Measurements from ENCODE around the gene ADAMTS16.

ADAMTS16 gene

DNA sequence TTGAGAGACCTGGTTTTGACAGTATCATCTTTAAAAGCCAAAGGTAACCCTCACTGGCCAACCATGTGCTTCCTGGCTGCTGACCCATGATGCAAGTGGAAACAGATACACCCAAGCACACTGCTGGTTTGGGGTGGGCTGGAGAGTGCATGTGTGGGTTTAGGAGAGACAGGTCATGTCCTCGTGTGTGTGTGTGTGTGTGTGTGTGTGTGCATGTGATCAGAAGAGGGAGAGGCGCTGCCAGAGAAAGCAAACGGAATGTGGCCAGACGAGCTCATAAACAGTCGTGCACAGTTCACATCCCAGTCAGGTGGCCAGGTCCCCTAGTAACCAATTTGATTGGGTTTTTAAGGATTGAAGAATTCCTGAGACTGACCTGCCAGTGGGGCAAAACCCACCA, 169.5 kb downstream of the ADAMTS16 start:
- Histone ChIP-seq H2AFZ (ENCODE audit: low read length) (no peak overlapping the region), H3K27me3 (ENCODE audit: control insufficient read depth in 3 of 3, insufficient read depth in 3 of 3, low read depth in 1 of 3, low read length in 3 of 3) (no peaks in the 10 kb centered on the region), H3K79me1 (ENCODE audit: low read depth, low read length) (no peaks in the 10 kb centered on the region), H2BK15ac (ENCODE audit: low read length) (peak overlapping the region; percentile 59), H2BK12ac (ENCODE audit: low read length) (peak overlapping the region; percentile 33), H3K9me3 (replicated peaks in 1 of 2; ENCODE audit: control insufficient read depth in 2 of 2, insufficient read depth in 1 of 2, low read depth in 1 of 2, low read length in 2 of 2) (no peaks in the 10 kb centered on the region), H2BK120ac (ENCODE audit: low read depth, low read length) (no peak overlapping the region), H3K18ac (ENCODE audit: low read length) (no peak overlapping the region), H3K27ac (replicated peaks; ENCODE audit: low read length) (no peak overlapping the region), H2AK5ac (ENCODE audit: low read depth, low read length) (peak overlapping the region; percentile 42), H3K4ac (ENCODE audit: low read length) (no peak overlapping the region), H4K8ac (ENCODE audit: low read depth, low read length) (no peak overlapping the region), H3K14ac (ENCODE audit: low read length) (no peak overlapping the region), H3K23ac (ENCODE audit: low read depth, low read length, poor library complexity) (no peak overlapping the region), H3K4me3 (ENCODE audit: low read length in 2 of 2) (no peak overlapping the region), H3K9ac (ENCODE audit: low read depth, low read length, poor library complexity) (peak overlapping the region; percentile 64), H2BK5ac (ENCODE audit: low read length) (no peak overlapping the region), H3K4me2 (ENCODE audit: insufficient read depth, low read length, poor library complexity, severe bottlenecking) (no peak overlapping the region), H4K91ac (ENCODE audit: low read depth, low read length, poor library complexity) (no peak overlapping the region), H3K36me3 (replicated peaks in 1 of 2; ENCODE audit: control insufficient read depth in 2 of 2, insufficient read depth in 2 of 2, low read length in 2 of 2) (no peaks in the 10 kb centered on the region), H3K4me1 (ENCODE audit: control insufficient read depth in 2 of 2, insufficient read depth in 1 of 2, low read depth in 1 of 2, low read length in 2 of 2) (peaks cover 0 to 11% of the 10 kb centered on the region in 2 donors)
- no peak for DNase-seq (ENCODE audit: low spot score)
- no CpG with 5 or more reads among the region's 5 CpGs for WGBS, 2 donors (ENCODE audit: extremely low coverage in 2 of 2, insufficient read length in 2 of 2, insufficient replicate concordance in 1 of 2)

DNA sequence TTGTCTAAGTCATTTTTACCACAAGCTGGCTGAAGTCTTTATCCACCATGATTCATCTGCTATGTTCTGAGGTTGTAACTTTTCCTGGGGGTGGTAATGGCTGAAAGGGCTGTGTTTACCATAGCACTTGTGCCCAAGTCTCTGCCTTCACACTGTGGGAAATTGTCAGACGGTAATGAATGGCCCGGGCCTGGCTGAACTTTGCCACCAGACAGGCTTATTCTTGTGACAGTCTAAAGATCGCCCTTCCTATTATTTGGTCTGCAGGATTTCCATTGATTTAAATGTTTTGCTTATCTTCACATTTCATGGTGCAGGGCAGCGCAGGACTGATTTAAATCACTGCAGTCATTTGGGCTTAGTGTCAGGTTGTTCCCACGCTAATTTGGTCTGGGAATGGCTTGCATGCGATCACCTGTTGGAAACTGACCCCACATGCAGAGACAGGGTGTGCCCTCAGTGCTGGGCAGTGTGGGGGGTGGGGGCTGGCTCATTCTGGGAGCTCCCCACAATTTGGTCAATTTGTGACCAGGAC, 173.0 kb downstream of the ADAMTS16 start:
- H3K79me1 ChIP-seq (ENCODE audit: low read depth, low read length) = no peaks in the 10 kb centered on the region
- no peak overlapping the region for H3K27ac ChIP-seq (replicated peaks; ENCODE audit: low read length)
- H3K27me3 ChIP-seq (ENCODE audit: control insufficient read depth in 3 of 3, insufficient read depth in 3 of 3, low read depth in 1 of 3, low read length in 3 of 3) = no peaks in the 10 kb centered on the region
- H3K4me2 ChIP-seq (ENCODE audit: insufficient read depth, low read length, poor library complexity, severe bottlenecking) = no peak overlapping the region
- no peaks in the 10 kb centered on the region for H3K9me3 ChIP-seq (replicated peaks in 1 of 2; ENCODE audit: control insufficient read depth in 2 of 2, insufficient read depth in 1 of 2, low read depth in 1 of 2, low read length in 2 of 2)
- H3K4ac ChIP-seq (ENCODE audit: low read length) = no peak overlapping the region
- H2BK120ac ChIP-seq (ENCODE audit: low read depth, low read length) = no peak overlapping the region
- H2AK5ac ChIP-seq (ENCODE audit: low read depth, low read length) = no peak overlapping the region
- H3K14ac ChIP-seq (ENCODE audit: low read length) = no peak overlapping the region
- H3K36me3 ChIP-seq (replicated peaks in 1 of 2; ENCODE audit: control insufficient read depth in 2 of 2, insufficient read depth in 2 of 2, low read length in 2 of 2) = no peaks in the 10 kb centered on the region
- H2BK15ac ChIP-seq (ENCODE audit: low read length) = no peak overlapping the region
- no peak overlapping the region for H3K18ac ChIP-seq (ENCODE audit: low read length)
- DNase-seq (ENCODE audit: low spot score) = no peak
- no peak overlapping the region for H2AFZ ChIP-seq (ENCODE audit: low read length)
- no peak overlapping the region for H3K4me3 ChIP-seq (ENCODE audit: low read length in 2 of 2)
- peaks cover 0 to 8% of the 10 kb centered on the region in 2 donors for H3K4me1 ChIP-seq (ENCODE audit: control insufficient read depth in 2 of 2, insufficient read depth in 1 of 2, low read depth in 1 of 2, low read length in 2 of 2)
- H3K23ac ChIP-seq (ENCODE audit: low read depth, low read length, poor library complexity) = no peak overlapping the region
- H2BK12ac ChIP-seq (ENCODE audit: low read length) = no peak overlapping the region
- H4K8ac ChIP-seq (ENCODE audit: low read depth, low read length) = no peak overlapping the region
- no peak overlapping the region for H2BK5ac ChIP-seq (ENCODE audit: low read length)
- no peak overlapping the region for H3K9ac ChIP-seq (ENCODE audit: low read depth, low read length, poor library complexity)
- H4K91ac ChIP-seq (ENCODE audit: low read depth, low read length, poor library complexity) = no peak overlapping the region
- WGBS, 2 donors (ENCODE audit: extremely low coverage in 2 of 2, insufficient read length in 2 of 2, insufficient replicate concordance in 1 of 2) = no CpG with 5 or more reads among the region's 6 CpGs

DNA sequence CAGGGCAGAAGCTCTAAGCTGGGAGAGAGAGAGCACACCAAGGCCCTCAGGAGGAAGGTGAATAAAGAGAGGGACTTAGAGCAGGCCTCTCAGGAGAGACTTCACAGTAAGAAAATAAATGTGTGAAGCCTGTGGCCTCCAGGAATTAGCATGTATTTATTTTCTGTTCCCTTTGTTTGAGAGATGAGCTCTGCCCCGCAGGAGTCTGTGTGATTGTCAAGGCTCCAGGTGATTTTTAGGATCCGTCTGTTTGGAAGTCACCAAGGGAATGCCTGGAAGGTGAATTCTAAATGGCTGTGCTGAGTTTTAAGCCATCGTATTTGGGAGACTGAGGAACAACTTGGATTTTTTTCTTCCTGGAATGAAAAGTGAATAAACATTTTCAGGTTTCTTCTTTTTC, 174.0 kb downstream of the ADAMTS16 start:
- H2BK120ac ChIP-seq (ENCODE audit: low read depth, low read length) = no peak overlapping the region
- H3K27me3 ChIP-seq (ENCODE audit: control insufficient read depth in 3 of 3, insufficient read depth in 3 of 3, low read depth in 1 of 3, low read length in 3 of 3) = no peaks in the 10 kb centered on the region
- no peak overlapping the region for H3K14ac ChIP-seq (ENCODE audit: low read length)
- no peak overlapping the region for H3K18ac ChIP-seq (ENCODE audit: low read length)
- H2BK5ac ChIP-seq (ENCODE audit: low read length) = no peak overlapping the region
- no peaks in the 10 kb centered on the region for H3K79me1 ChIP-seq (ENCODE audit: low read depth, low read length)
- no peak overlapping the region for H4K91ac ChIP-seq (ENCODE audit: low read depth, low read length, poor library complexity)
- WGBS, 2 donors (ENCODE audit: extremely low coverage in 2 of 2, insufficient read length in 2 of 2, insufficient replicate concordance in 1 of 2) = no CpG with 5 or more reads among the region's 3 CpGs
- H3K23ac ChIP-seq (ENCODE audit: low read depth, low read length, poor library complexity) = no peak overlapping the region
- H2AFZ ChIP-seq (ENCODE audit: low read length) = no peak overlapping the region
- no peak overlapping the region for H3K4ac ChIP-seq (ENCODE audit: low read length)
- peaks cover 0 to 8% of the 10 kb centered on the region in 2 donors for H3K4me1 ChIP-seq (ENCODE audit: control insufficient read depth in 2 of 2, insufficient read depth in 1 of 2, low read depth in 1 of 2, low read length in 2 of 2)
- no peak overlapping the region for H2BK15ac ChIP-seq (ENCODE audit: low read length)
- DNase-seq (ENCODE audit: low spot score) = no peak
- no peak overlapping the region for H3K4me3 ChIP-seq (ENCODE audit: low read length in 2 of 2)
- no peak overlapping the region for H3K4me2 ChIP-seq (ENCODE audit: insufficient read depth, low read length, poor library complexity, severe bottlenecking)
- no peaks in the 10 kb centered on the region for H3K9me3 ChIP-seq (replicated peaks in 1 of 2; ENCODE audit: control insufficient read depth in 2 of 2, insufficient read depth in 1 of 2, low read depth in 1 of 2, low read length in 2 of 2)
- H3K27ac ChIP-seq (replicated peaks; ENCODE audit: low read length) = no peak overlapping the region
- H3K9ac ChIP-seq (ENCODE audit: low read depth, low read length, poor library complexity) = no peak overlapping the region
- H2BK12ac ChIP-seq (ENCODE audit: low read length) = no peak overlapping the region
- H2AK5ac ChIP-seq (ENCODE audit: low read depth, low read length) = no peak overlapping the region
- no peak overlapping the region for H4K8ac ChIP-seq (ENCODE audit: low read depth, low read length)
- no peaks in the 10 kb centered on the region for H3K36me3 ChIP-seq (replicated peaks in 1 of 2; ENCODE audit: control insufficient read depth in 2 of 2, insufficient read depth in 2 of 2, low read length in 2 of 2)

DNA sequence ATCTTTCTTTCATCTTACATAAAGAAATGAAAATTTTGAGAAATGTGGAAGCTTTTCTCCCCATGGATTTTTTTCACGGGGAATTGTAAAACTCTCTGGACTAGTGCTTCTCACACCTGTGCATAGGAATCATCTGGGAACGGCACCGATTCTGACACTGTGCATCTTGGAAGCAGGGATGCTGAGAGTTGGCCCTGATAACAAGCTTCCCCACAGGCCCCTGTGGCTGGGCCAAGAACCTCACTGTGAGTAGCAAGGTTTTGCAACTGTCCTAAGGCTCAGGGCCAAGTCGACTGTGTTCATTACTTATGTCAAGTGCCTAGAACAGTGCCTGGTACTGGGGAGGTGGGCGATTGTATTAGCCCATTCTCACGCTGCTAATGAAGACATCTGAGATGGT, 174.5 kb downstream of the ADAMTS16 start:
- no peak overlapping the region for H2AFZ ChIP-seq (ENCODE audit: low read length)
- no CpG with 5 or more reads among the region's 6 CpGs for WGBS, 2 donors (ENCODE audit: extremely low coverage in 2 of 2, insufficient read length in 2 of 2, insufficient replicate concordance in 1 of 2)

More for the DNA sequence above, 174.5 kb downstream of the ADAMTS16 start:
- no peak overlapping the region for H3K9ac ChIP-seq (ENCODE audit: low read depth, low read length, poor library complexity)
- H3K4me3 ChIP-seq (ENCODE audit: low read length in 2 of 2) = no peak overlapping the region
- H2BK5ac ChIP-seq (ENCODE audit: low read length) = no peak overlapping the region
- no peak overlapping the region for H2BK12ac ChIP-seq (ENCODE audit: low read length)
- H3K4ac ChIP-seq (ENCODE audit: low read length) = no peak overlapping the region
- no peak overlapping the region for H3K14ac ChIP-seq (ENCODE audit: low read length)
- H3K9me3 ChIP-seq (replicated peaks in 1 of 2; ENCODE audit: control insufficient read depth in 2 of 2, insufficient read depth in 1 of 2, low read depth in 1 of 2, low read length in 2 of 2) = no peaks in the 10 kb centered on the region
- no peak overlapping the region for H4K91ac ChIP-seq (ENCODE audit: low read depth, low read length, poor library complexity)
- no peak overlapping the region for H3K23ac ChIP-seq (ENCODE audit: low read depth, low read length, poor library complexity)
- no peaks in the 10 kb centered on the region for H3K27me3 ChIP-seq (ENCODE audit: control insufficient read depth in 3 of 3, insufficient read depth in 3 of 3, low read depth in 1 of 3, low read length in 3 of 3)
- H2BK15ac ChIP-seq (ENCODE audit: low read length) = no peak overlapping the region
- no peak overlapping the region for H2BK120ac ChIP-seq (ENCODE audit: low read depth, low read length)
- H4K8ac ChIP-seq (ENCODE audit: low read depth, low read length) = no peak overlapping the region
- H3K18ac ChIP-seq (ENCODE audit: low read length) = no peak overlapping the region
- H3K4me2 ChIP-seq (ENCODE audit: insufficient read depth, low read length, poor library complexity, severe bottlenecking) = no peak overlapping the region
- no peak overlapping the region for H2AK5ac ChIP-seq (ENCODE audit: low read depth, low read length)
- DNase-seq (ENCODE audit: low spot score) = no peak
- H3K27ac ChIP-seq (replicated peaks; ENCODE audit: low read length) = no peak overlapping the region
- H3K36me3 ChIP-seq (replicated peaks in 1 of 2; ENCODE audit: control insufficient read depth in 2 of 2, insufficient read depth in 2 of 2, low read length in 2 of 2) = no peaks in the 10 kb centered on the region
- H3K79me1 ChIP-seq (ENCODE audit: low read depth, low read length) = no peaks in the 10 kb centered on the region
- peaks cover 0 to 8% of the 10 kb centered on the region in 2 donors for H3K4me1 ChIP-seq (ENCODE audit: control insufficient read depth in 2 of 2, insufficient read depth in 1 of 2, low read depth in 1 of 2, low read length in 2 of 2)
